HEK293 (cell line): ENCODE data around the gene AFF3.

ENCODE experiments used
- CTCF ChIA-PET: fragments of 350-600 bp; formaldehyde crosslinking; extraction: SDS; loops from one replicate; lab custom pipeline; 2021; ENCODE audit warnings: antibody characterized with exemption; lab: Yijun Ruan, JAX
- POLR2A ChIA-PET: fragments of 300-600 bp; formaldehyde crosslinking; extraction: SDS; loops from one replicate; lab custom pipeline; 2020; ENCODE audit warnings: antibody characterized with exemption, inconsistent platforms; lab: Yijun Ruan, JAX
- H3K27ac ChIP-seq: fragments of 200-500 bp; sonication (Bioruptor generic); 2 replicates; pipeline ENCODE4 v1.5.1; 2014; ENCODE audit warnings: low read depth, low read length, control low read depth, inconsistent platforms; ENCODE audit errors: extremely low read depth
- H3K36me3 ChIP-seq, 2 experiments: fragments of 200-500 bp in 1 of 2; sonication (Bioruptor generic) in 1 of 2; 1 replicate in 1 of 2; 2 replicates in 1 of 2; pipeline ENCODE4 v1.5.1; 2014 to 2017; ENCODE audit warnings: inconsistent platforms in 2 of 2, low read length in 2 of 2; ENCODE audit not compliant: control insufficient read depth in 2 of 2, insufficient read depth in 1 of 2
- H3K4me1 ChIP-seq: fragments of 200-500 bp; sonication (Bioruptor generic); 2 replicates; pipeline ENCODE4 v1.5.1; 2014; ENCODE audit warnings: mild to moderate bottlenecking, low read length, inconsistent platforms; ENCODE audit not compliant: control insufficient read depth, insufficient read depth
- H3K4me3 ChIP-seq: 2 replicates; pipeline ENCODE4 v1.5.1; 2011; ENCODE audit warnings: low read depth, mild to moderate bottlenecking, control low read depth, low read length, moderate library complexity
- H3K9me3 ChIP-seq: fragments of 200-500 bp; sonication (Bioruptor generic); 2 replicates; pipeline ENCODE4 v1.5.1; 2014; ENCODE audit warnings: low read depth, low read length, inconsistent platforms; ENCODE audit not compliant: control insufficient read depth, insufficient read depth
- CTCF ChIP-seq: fragments of 450-650 bp; formaldehyde crosslinking; IDR thresholded peaks from 2 replicates; pipeline ENCODE4 v1.5.1; 2016; ENCODE audit warnings: missing biosample characterization, missing genetic modification characterization
- GLIS1 ChIP-seq: fragments of 450-650 bp; formaldehyde crosslinking; IDR thresholded peaks from 2 replicates; pipeline ENCODE4 v1.5.1; 2016; ENCODE audit warnings: missing biosample characterization, missing genetic modification characterization
- MZF1 ChIP-seq: fragments of 450-650 bp; formaldehyde crosslinking; IDR thresholded peaks from 2 replicates; pipeline ENCODE4 v1.5.1; 2017; ENCODE audit warnings: missing biosample characterization, missing genetic modification characterization, borderline replicate concordance
- SETDB1 ChIP-seq: IDR thresholded peaks from one replicate; pipeline ENCODE4 v1.6.1; 2017; ENCODE audit warnings: mild to moderate bottlenecking, low read length, moderate library complexity, mixed read lengths; ENCODE audit not compliant: insufficient read length
- TRIM28 ChIP-seq: IDR thresholded peaks from 2 replicates; pipeline ENCODE4 v1.6.1; 2011; ENCODE audit warnings: low read length, control low read depth, borderline replicate concordance
- ZBTB26 ChIP-seq: fragments of 450-650 bp; formaldehyde crosslinking; optimal IDR thresholded peaks from 2 replicates; pipeline ENCODE3; 2016; ENCODE audit warnings: missing biosample characterization, mild to moderate bottlenecking, missing genetic modification characterization
- ZNF138 ChIP-seq: fragments of 450-650 bp; formaldehyde crosslinking; IDR thresholded peaks from 2 replicates; pipeline ENCODE4 v1.5.1; 2016; ENCODE audit warnings: missing biosample characterization, missing genetic modification characterization, borderline replicate concordance
- ZNF155 ChIP-seq: fragments of 450-650 bp; formaldehyde crosslinking; IDR thresholded peaks from 2 replicates; pipeline ENCODE4 v1.5.1; 2016; ENCODE audit warnings: missing biosample characterization, missing genetic modification characterization
- ZNF202 ChIP-seq: fragments of 450-650 bp; formaldehyde crosslinking; IDR thresholded peaks from 2 replicates; pipeline ENCODE4 v1.5.1; 2016; ENCODE audit warnings: missing biosample characterization, missing genetic modification characterization, borderline replicate concordance
- ZNF266 ChIP-seq: fragments of 450-650 bp; formaldehyde crosslinking; IDR thresholded peaks from 2 replicates; pipeline ENCODE4 v1.5.1; 2016; ENCODE audit warnings: missing biosample characterization, missing genetic modification characterization, low read depth
- ZNF341 ChIP-seq: fragments of 450-650 bp; formaldehyde crosslinking; IDR thresholded peaks from 2 replicates; pipeline ENCODE4; 2016; ENCODE audit warnings: low read depth, missing biosample characterization, missing genetic modification characterization
- ZNF366 ChIP-seq: fragments of 450-650 bp; formaldehyde crosslinking; conservative IDR thresholded peaks from 2 replicates; pipeline ENCODE4 v1.5.1; 2016; ENCODE audit warnings: missing biosample characterization, missing genetic modification characterization
- ZNF394 ChIP-seq: fragments of 450-650 bp; formaldehyde crosslinking; IDR thresholded peaks from 2 replicates; pipeline ENCODE4 v1.5.1; 2016; ENCODE audit warnings: missing biosample characterization, missing genetic modification characterization, mild to moderate bottlenecking, moderate library complexity, borderline replicate concordance
- ZNF521 ChIP-seq: fragments of 450-650 bp; formaldehyde crosslinking; IDR thresholded peaks from 2 replicates; pipeline ENCODE4 v1.5.1; 2017; ENCODE audit warnings: missing biosample characterization, mild to moderate bottlenecking, missing genetic modification characterization
- ZNF561 ChIP-seq: fragments of 450-650 bp; IDR thresholded peaks from 2 replicates; pipeline ENCODE4 v1.5.1; 2018; ENCODE audit warnings: missing biosample characterization, missing genetic modification characterization, borderline replicate concordance
- ZNF660 ChIP-seq: fragments of 450-650 bp; IDR thresholded peaks from 2 replicates; pipeline ENCODE4 v1.5.1; 2018; ENCODE audit warnings: missing biosample characterization, mild to moderate bottlenecking, missing genetic modification characterization
- ZNF785 ChIP-seq: fragments of 450-650 bp; formaldehyde crosslinking; IDR thresholded peaks from 2 replicates; pipeline ENCODE4 v1.5.1; 2016; ENCODE audit warnings: missing biosample characterization, missing genetic modification characterization
- ZNF830 ChIP-seq: fragments of 450-650 bp; IDR thresholded peaks from 2 replicates; pipeline ENCODE4 v1.5.0; 2018; ENCODE audit warnings: missing biosample characterization, missing genetic modification characterization, low read depth, mild to moderate bottlenecking, moderate library complexity
- ZSCAN18 ChIP-seq: fragments of 450-650 bp; formaldehyde crosslinking; IDR thresholded peaks from 2 replicates; pipeline ENCODE4 v1.5.1; 2016; ENCODE audit warnings: missing biosample characterization, missing genetic modification characterization
- ZXDB ChIP-seq: fragments of 450-650 bp; formaldehyde crosslinking; IDR thresholded peaks from 2 replicates; pipeline ENCODE4 v1.5.1; 2016; ENCODE audit warnings: missing biosample characterization, missing genetic modification characterization
- TF ChIP-seq, protein P1 (sequence below): fragments of 450-650 bp; formaldehyde crosslinking; IDR thresholded peaks from 2 replicates; pipeline ENCODE4 v1.5.1; 2016; ENCODE audit warnings: missing biosample characterization, missing genetic modification characterization

AFF3 gene

DNA sequence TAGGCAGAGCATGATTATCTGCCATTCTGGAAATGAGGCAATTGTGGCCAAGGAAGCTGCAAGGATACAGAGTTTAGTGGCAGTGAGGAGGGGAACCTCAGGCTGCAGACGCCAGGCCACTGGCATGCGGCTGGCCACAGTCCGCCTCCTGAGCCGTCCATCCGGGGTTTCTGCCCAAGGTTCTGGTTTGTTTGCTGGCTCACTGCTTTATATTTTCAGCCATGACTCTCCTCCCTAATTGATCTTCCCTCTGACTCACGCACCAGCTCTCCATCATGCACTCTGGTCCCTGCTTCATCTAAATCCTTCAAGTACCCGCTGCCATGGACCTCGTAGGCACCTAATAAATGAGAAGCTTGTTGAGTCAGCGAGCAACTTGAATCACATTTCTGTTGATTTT, 544.8 kb downstream of the AFF3 start:
- no peak overlapping the region for H3K27ac ChIP-seq
- H3K9me3 ChIP-seq, result no peaks in the 10 kb centered on the region
- ChIA-PET CTCF (no interaction called here), POLR2A (no interaction called here)
- H3K36me3 ChIP-seq, result no peaks in the 10 kb centered on the region
- TF ChIP-seq, protein P1, sequence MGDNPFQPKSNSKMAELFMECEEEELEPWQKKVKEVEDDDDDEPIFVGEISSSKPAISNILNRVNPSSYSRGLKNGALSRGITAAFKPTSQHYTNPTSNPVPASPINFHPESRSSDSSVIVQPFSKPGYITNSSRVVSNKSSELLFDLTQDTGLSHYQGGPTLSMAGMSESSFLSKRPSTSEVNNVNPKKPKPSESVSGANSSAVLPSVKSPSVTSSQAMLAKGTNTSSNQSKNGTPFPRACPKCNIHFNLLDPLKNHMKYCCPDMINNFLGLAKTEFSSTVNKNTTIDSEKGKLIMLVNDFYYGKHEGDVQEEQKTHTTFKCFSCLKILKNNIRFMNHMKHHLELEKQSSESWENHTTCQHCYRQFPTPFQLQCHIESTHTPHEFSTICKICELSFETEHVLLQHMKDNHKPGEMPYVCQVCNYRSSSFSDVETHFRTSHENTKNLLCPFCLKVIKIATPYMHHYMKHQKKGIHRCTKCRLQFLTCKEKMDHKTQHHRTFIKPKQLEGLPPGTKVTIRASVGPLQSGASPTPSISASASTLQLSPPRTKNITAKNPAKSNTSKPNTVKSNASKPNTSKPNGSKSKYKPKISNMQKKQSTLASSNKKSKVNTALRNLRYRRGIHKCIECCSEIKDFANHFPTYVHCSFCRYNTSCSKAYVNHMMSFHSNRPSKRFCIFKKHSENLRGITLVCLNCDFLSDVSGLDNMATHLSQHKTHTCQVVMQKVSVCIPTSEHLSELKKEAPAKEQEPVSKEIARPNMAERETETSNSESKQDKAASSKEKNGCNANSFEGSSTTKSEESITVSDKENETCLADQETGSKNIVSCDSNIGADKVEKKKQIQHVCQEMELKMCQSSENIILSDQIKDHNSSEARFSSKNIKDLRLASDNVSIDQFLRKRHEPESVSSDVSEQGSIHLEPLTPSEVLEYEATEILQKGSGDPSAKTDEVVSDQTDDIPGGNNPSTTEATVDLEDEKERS (tag by site-specific recombination), result no peak
- TF ChIP-seq TRIM28 (no peak), ZBTB26 (no peak), GLIS1 (tag by site-specific recombination) (no peak)
- no peak overlapping the region for H3K4me3 ChIP-seq
- no peaks in the 10 kb centered on the region for H3K4me1 ChIP-seq

DNA sequence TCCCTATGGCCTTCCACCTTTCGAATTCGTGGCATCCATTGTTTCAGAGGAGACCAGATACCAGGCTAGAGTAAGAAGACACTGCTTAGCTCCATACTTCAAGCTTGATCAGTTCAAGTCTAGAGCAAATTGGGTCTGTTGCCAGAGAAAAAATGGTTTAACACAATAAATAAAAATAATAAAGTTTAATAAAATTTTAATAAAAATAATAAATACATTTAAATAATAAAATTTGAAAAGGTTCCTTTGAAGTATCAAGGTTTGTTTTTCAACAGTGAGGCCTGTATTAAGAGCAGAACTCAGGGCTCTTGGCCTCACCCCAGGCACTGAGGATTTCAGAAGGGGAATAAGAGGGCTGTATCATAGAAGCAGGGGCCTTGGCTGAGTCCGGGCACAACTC, 547.0 kb downstream of the AFF3 start:
- no peak overlapping the region for H3K27ac ChIP-seq
- CTCF ChIA-PET, result no interaction called here
- H3K4me3 ChIP-seq, result no peak overlapping the region
- H3K36me3 ChIP-seq, result no peaks in the 10 kb centered on the region
- TF ChIP-seq ZNF660 (tag by site-specific recombination) (no peak), ZNF266 (tag by site-specific recombination) (no peak), MZF1 (no peak), ZNF341 (tag by site-specific recombination) (no peak), ZNF394 (no peak), ZXDB (no peak), ZSCAN18 (no peak), ZNF561 (no peak), ZNF830 (tag by site-specific recombination) (no peak), ZNF521 (no peak), ZNF366 (tag by site-specific recombination) (no peak), ZNF785 (tag by site-specific recombination) (no peak), ZNF138 (tag by site-specific recombination) (no peak), ZNF155 (tag by site-specific recombination) (no peak), CTCF (tag by site-specific recombination) (no peak), ZNF202 (tag by site-specific recombination) (no peak), SETDB1 (no peak)
- TF ChIP-seq, protein P1 (tag by site-specific recombination), result no peak
- no peaks in the 10 kb centered on the region for H3K9me3 ChIP-seq
- POLR2A ChIA-PET, result no interaction called here
- no peaks in the 10 kb centered on the region for H3K4me1 ChIP-seq
